ENCODE data around the gene DPP4.

- TF ChIP-seq EZH2phosphoT487 (IDR thresholded peaks at IDR 0.05; ENCODE audit: insufficient read depth, low read depth) (0 out of 2 replicates have a peak, but pooled peaks have one; percentile 44), EZH2 (IDR thresholded peaks at IDR 0.05; ENCODE audit: insufficient read depth, poor library complexity, severe bottlenecking) (no peak)
Observed at GRCh38 chr2:162092658-162093556, 18.9 kb upstream of the DPP4 start.
